Measurements from ENCODE around the gene NAT16.

DNA sequence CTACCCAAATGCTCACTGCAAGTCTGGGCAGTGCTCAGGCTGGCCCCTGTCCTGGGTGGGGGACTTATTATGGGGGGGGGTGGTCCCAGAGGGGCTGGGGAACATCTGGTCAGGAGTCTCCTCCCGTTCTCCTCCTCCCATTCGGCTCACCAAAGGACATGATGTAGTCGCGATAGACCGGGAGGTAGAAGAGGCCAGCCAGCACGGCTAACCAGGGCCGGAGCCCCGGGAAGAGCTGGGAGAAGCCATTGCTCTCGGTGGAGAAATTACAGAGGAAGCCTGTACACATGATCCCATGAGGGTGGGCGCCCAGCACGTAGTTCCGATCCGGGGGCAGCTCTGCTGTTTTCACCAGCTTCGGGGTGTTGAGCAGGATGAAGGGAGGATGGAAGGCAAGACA lies 18.4 kb upstream of the NAT16 start:
- TF ChIP-seq, protein P1, sequence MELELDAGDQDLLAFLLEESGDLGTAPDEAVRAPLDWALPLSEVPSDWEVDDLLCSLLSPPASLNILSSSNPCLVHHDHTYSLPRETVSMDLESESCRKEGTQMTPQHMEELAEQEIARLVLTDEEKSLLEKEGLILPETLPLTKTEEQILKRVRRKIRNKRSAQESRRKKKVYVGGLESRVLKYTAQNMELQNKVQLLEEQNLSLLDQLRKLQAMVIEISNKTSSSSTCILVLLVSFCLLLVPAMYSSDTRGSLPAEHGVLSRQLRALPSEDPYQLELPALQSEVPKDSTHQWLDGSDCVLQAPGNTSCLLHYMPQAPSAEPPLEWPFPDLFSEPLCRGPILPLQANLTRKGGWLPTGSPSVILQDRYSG (CRISPR knock-in tag; IDR thresholded peaks at IDR 0.05), result no peak
- TF ChIP-seq KLF6 (CRISPR knock-in tag; IDR thresholded peaks at IDR 0.05) (no peak), NFKBIZ (CRISPR knock-in tag; IDR thresholded peaks at IDR 0.05) (no peak)
